GM23248 (cell line): ENCODE measurements around the gene SLC5A10. TPM values are rescaled to one million over a fixed set of nuclear protein-coding genes. Genes with fewer than 3 reads are reported as not detected.
"Not testable (repeated sequence)": the region's sequence is repeated elsewhere in the genome, so short reads cannot be mapped to it uniquely, and the experiment has no call there.

Experiments used
- DNase-seq: peaks from one replicate; pipeline ENCODE4 v3.0.0-alpha.2; 2015
- H2AFZ ChIP-seq: fragments of 200-600 bp; sonication (generic); 2 replicates; pipeline ENCODE4 v1.6.1; 2016; ENCODE audit warnings: antibody characterized with exemption
- H3F3A ChIP-seq: fragments of 200-600 bp; sonication (generic); 2 replicates; pipeline ENCODE4 v1.6.1; 2016; ENCODE audit warnings: mild to moderate bottlenecking, antibody characterized with exemption, mixed run types; ENCODE audit not compliant: insufficient read depth
- H3K27ac ChIP-seq: fragments of 200-600 bp; sonication (generic); 2 replicates; pipeline ENCODE4 v1.5.1; 2016; ENCODE audit warnings: mild to moderate bottlenecking
- H3K27me3 ChIP-seq: fragments of 200-600 bp; sonication (generic); replicated peaks from 2 replicates; pipeline ENCODE4 v1.6.1; 2016; ENCODE audit warnings: mild to moderate bottlenecking; ENCODE audit not compliant: insufficient read depth
- H3K36me3 ChIP-seq: fragments of 200-600 bp; sonication (generic); 2 replicates; pipeline ENCODE4 v1.6.1; 2016; ENCODE audit warnings: low read depth, mild to moderate bottlenecking
- H3K4me1 ChIP-seq: fragments of 200-600 bp; sonication (generic); 2 replicates; pipeline ENCODE4 v1.6.1; 2016; ENCODE audit warnings: mild to moderate bottlenecking; ENCODE audit not compliant: insufficient read depth
- H3K4me2 ChIP-seq: fragments of 200-600 bp; sonication (generic); one replicate; pipeline ENCODE4 v1.6.1; 2016; ENCODE audit warnings: mild to moderate bottlenecking; ENCODE audit not compliant: unreplicated experiment
- H3K4me3 ChIP-seq: fragments of 200-600 bp; sonication (generic); 2 replicates; pipeline ENCODE4 v1.5.1; 2016; ENCODE audit warnings: mild to moderate bottlenecking
- H3K79me2 ChIP-seq: fragments of 200-600 bp; sonication (generic); 2 replicates; pipeline ENCODE4 v1.6.1; 2016; ENCODE audit warnings: mild to moderate bottlenecking; ENCODE audit not compliant: insufficient read depth
- H3K9ac ChIP-seq: fragments of 200-600 bp; sonication (generic); 2 replicates; pipeline ENCODE4 v1.6.1; 2016; ENCODE audit warnings: mild to moderate bottlenecking
- H3K9me2 ChIP-seq: fragments of 200-600 bp; sonication (generic); 2 replicates; pipeline ENCODE4 v1.6.1; 2016; ENCODE audit warnings: mixed run types, mild to moderate bottlenecking, moderate library complexity; ENCODE audit not compliant: insufficient read depth
- H3K9me3 ChIP-seq: fragments of 200-600 bp; sonication (generic); one replicate; pipeline ENCODE4 v1.6.1; 2017; ENCODE audit warnings: low read depth
- H4K20me1 ChIP-seq: fragments of 200-600 bp; sonication (generic); 2 replicates; pipeline ENCODE4 v1.6.0; 2016; ENCODE audit not compliant: insufficient read depth
- WGBS, 2 experiments: methylation state at CpG; one replicate each; pipeline ENCODE4 v1.1.6; 2015 to 2017; ENCODE audit warnings: low lambda C conversion rate in 2 of 2, low coverage in 1 of 2; ENCODE audit errors: missing lambda C conversion rate in 2 of 2; 5-methylcytosine and 5-hydroxymethylcytosine counted together
- in situ Hi-C: fragments of 300-500 bp; cut with MboI; formaldehyde crosslinking; loops from 2 replicates; pipeline ENCODE4 v1.15.0; 2020
- polyA plus RNA-seq: library from polyadenylated mRNA; unstranded; fragments of >200 nt; fragmentation: Nextera tagmentation; extraction: Ambion mirVana; gene quantifications from 2 replicates; pipeline ENCODE4 v1.2.1, GENCODE V29; 2016
- total RNA-seq: library from RNA; depleted of rRNA; stranded (reverse); fragments of >200 nt; shearing (Covaris generic); gene quantifications from 2 replicates; pipeline ENCODE4 v1.2.3, GENCODE V29; 2014

Gene SLC5A10
- total and polyA plus RNA-seq, 2 experiments from 2014 or later, result 0.10 TPM; not detected in 1

DNA sequence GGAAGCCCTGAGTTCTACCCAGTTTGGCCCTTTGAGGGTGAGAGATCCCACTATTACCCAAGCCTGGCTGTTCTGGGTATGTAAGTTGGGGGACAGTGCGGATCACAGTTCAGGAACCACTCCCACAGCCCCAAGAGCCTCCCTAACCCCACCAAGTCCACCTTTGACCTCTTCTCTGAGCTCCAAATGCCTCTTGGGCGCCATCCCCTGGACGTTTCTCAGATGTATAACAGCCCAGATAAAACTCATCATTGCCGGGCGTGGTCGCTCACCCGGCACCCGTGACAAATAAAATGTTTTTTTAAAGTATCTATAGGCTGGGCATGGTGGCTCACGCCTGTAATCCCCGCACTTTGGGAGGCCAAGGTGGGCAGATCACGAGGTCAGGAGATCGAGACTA is 103.5 kb downstream of the SLC5A10 start:
- H3K4me3 ChIP-seq, H3K27me3 ChIP-seq, in situ Hi-C loops, H3F3A ChIP-seq, H4K20me1 ChIP-seq, H3K4me1 ChIP-seq, H3K36me3 ChIP-seq, H3K9ac ChIP-seq, H3K9me2 ChIP-seq, H3K79me2 ChIP-seq, H3K9me3 ChIP-seq, H2AFZ ChIP-seq, DNase-seq, H3K4me2 ChIP-seq, H3K27ac ChIP-seq: not testable (repeated sequence)
- WGBS, 2 experiments, result no CpG with 5 or more reads among the region's 12 CpGs

DNA sequence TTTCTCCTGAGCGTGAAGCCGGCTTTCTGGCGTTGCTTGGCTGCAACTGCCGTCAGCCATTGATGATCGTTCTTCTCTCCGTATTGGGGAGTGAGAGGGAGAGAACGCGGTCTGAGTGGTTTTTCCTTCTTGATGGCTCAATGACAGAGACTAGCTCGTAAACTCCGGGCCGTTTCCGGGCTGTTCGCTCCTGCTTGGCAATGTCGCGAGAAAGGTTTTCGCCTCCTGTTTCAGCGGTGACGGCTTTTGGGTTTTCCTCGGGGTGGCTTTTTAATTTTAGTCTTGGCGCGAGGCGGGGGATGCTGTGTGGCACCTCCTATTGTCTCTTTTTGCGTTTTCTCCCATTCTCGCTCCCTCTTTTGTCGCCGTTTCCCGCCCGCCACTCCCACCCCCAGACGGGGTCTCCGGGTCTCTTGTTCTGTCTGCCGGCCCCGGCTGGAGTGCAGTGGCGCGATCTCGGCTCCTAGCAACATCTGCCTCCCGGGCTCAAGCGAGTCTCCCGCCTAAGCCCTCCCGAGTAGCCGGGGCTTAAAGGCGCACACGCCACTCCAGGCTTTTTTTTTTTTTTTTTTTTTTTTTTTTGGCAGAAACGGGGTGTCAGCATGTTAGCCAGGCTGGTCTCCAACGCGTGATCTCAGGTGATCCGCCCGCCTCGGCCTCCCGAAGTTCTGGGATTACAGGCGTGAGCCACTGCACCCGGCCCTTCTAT is 110.2 kb downstream of the SLC5A10 start:
- H3F3A ChIP-seq, H4K20me1 ChIP-seq, H3K4me2 ChIP-seq, H3K4me3 ChIP-seq, H3K9me2 ChIP-seq, H3K36me3 ChIP-seq, H3K9me3 ChIP-seq, in situ Hi-C loops, H2AFZ ChIP-seq, H3K27me3 ChIP-seq, DNase-seq, H3K9ac ChIP-seq, H3K4me1 ChIP-seq, H3K79me2 ChIP-seq, H3K27ac ChIP-seq: not testable (repeated sequence)
- WGBS, 2 experiments, result 1% methylated on average over 28 to 34 of the region's 51 CpGs

- in situ Hi-C loops, H3K4me3 ChIP-seq, H3K27me3 ChIP-seq, H3K4me1 ChIP-seq, H3K36me3 ChIP-seq, H3K9me3 ChIP-seq, H3K9me2 ChIP-seq, H3F3A ChIP-seq, H4K20me1 ChIP-seq, DNase-seq, H3K9ac ChIP-seq, H3K27ac ChIP-seq, H3K4me2 ChIP-seq, H3K79me2 ChIP-seq, H2AFZ ChIP-seq: not testable (repeated sequence)
- no CpG with 5 or more reads among the region's 20 CpGs for WGBS, 2 experiments
These were observed 110.9 kb downstream of the SLC5A10 start for GRCh38 chr17:19062718-19063325.

- WGBS, 2 experiments, result 0 to 1% methylated on average over 11 to 34 of the region's 44 CpGs
- H3K9ac ChIP-seq, H3K4me1 ChIP-seq, H3F3A ChIP-seq, H3K36me3 ChIP-seq, H3K9me2 ChIP-seq, H4K20me1 ChIP-seq, H3K27ac ChIP-seq, H2AFZ ChIP-seq, H3K4me3 ChIP-seq, H3K4me2 ChIP-seq, H3K9me3 ChIP-seq, H3K27me3 ChIP-seq, H3K79me2 ChIP-seq, in situ Hi-C loops, DNase-seq: not testable (repeated sequence)
These were observed 111.5 kb downstream of the SLC5A10 start for GRCh38 chr17:19063326-19063956.

DNA sequence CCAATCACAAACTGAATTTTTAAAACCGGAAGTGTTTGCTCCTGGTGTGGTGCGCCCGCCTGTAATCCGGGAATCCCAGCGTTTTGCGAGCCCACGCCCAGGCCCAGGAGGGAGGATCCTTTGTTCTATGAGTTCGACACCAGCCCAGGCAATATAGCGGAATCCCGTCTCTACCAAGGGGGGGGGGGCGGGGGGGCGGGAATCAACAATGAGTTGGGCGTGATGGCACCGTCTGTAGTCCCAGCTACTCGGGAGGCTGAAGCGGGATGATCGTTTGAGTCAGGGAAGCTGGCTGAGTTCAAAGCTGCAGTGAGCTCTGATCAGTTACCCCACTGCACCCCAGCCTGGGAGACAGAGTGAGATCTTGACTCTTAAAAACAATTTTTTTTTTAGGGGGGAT is 112.4 kb downstream of the SLC5A10 start:
- H3K9me3 ChIP-seq, H4K20me1 ChIP-seq, H3F3A ChIP-seq, H2AFZ ChIP-seq, H3K4me3 ChIP-seq, H3K36me3 ChIP-seq, H3K9ac ChIP-seq, H3K27ac ChIP-seq, H3K79me2 ChIP-seq, H3K4me2 ChIP-seq, DNase-seq, H3K4me1 ChIP-seq, in situ Hi-C loops, H3K27me3 ChIP-seq, H3K9me2 ChIP-seq: not testable (repeated sequence)
- no CpG with 5 or more reads among the region's 17 CpGs for WGBS, 2 experiments

DNA sequence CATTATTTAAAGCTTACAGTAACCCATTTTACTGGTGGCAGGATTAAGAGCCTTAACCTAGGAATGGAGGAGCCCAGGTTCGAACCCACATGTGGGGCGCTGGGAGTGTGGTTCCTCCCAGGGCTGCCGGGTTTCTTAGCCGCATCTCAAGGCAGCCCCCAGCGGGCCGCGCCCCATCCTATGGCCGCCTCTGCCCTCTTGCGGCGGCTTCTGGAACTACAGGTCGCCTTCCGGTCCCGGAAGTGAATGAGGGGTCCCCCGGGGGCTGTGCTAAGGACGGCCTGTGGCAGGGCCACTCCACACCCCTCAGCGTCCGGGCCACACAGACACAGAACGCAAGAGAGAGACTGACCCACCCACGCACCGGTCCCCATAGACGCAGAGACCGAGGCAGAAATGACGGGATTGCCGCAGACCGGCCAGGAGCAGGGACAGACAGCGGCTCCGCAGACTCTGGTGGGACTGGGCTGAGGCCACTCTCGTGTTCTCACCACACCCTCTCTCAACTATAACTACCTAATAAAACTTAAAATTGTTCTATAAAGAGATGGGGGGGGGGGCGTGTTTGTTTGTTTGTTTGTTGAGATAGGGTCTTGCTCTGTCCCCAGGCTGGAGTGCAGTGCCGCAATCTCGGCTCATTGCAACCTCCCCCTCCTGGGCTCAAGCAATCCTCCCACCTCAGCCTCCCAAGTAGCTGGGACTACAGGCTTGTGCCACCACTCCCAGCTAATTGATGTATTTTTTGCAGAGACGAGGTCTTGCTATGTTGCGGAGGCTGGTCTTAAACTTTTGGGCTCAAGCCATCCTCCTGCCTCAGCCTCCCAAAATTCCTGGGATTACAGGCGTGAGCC is 118.6 kb downstream of the SLC5A10 start:
- H3K27me3 ChIP-seq, H4K20me1 ChIP-seq, H3K4me3 ChIP-seq, H3K27ac ChIP-seq, H3K4me1 ChIP-seq, H3F3A ChIP-seq, H3K4me2 ChIP-seq, H3K79me2 ChIP-seq, H3K36me3 ChIP-seq, H3K9me2 ChIP-seq, DNase-seq, H2AFZ ChIP-seq, H3K9ac ChIP-seq, H3K9me3 ChIP-seq, in situ Hi-C loops: not testable (repeated sequence)
- no CpG with 5 or more reads among the region's 34 CpGs for WGBS, 2 experiments
